NCI-H510A treated with DMSO at 0.1 percent for 48 hours (cell line): ENCODE data around the gene RNU5B-1.

ENCODE experiments used
- DNase-seq: peaks from one replicate; lab custom pipeline; 2025; lab: John Stamatoyannopoulos, UW

The RNU5B-1 gene

DNA sequence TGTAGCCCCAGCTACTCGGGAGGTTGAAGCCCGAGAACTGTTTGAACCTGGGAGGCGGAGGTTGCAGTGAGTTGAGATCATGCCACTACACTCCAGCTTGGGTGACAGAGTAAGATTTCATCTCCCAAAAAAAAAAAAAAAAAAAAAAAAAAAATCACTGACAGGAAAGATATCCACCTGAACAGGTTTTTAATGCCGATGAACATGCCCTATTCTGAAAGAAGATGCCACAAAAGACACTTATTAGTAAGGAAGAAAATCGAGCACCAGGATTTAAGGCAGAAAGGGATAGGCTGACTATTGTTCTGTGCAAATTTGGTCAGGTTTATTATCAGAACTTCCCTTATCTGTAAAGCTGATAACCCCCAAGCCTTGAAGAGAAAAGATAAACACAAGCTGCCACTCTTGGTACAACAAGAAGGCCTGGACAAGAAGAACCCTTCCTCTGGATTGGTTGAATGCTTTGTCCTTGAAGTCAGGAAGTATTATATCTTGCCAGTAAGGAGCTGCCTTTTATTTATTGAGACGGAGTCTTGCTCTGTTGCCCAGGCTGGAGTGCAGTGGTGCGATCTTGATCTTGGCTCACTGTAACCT lies 15.1 kb upstream of the RNU5B-1 start:
- no peak for DNase-seq

DNA sequence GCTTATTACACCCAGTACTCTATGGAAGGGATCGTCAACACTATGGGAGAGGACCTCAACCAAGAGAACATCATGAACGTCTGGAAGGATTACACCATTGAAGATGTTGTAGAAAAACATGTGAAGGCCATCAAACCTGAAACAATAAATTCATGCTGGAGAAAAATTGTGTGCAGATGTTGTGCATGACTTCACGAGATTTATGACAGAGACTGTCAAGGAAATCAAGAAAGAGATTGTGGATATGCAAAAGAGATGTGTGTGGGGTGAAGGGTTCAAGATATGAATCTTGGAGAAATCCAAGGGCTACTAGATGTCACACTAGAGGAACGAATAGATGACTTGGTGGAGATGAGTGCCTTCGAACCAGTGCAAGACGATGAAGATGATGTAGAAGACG lies 14.2 kb upstream of the RNU5B-1 start:
- DNase-seq, result no peak

DNA sequence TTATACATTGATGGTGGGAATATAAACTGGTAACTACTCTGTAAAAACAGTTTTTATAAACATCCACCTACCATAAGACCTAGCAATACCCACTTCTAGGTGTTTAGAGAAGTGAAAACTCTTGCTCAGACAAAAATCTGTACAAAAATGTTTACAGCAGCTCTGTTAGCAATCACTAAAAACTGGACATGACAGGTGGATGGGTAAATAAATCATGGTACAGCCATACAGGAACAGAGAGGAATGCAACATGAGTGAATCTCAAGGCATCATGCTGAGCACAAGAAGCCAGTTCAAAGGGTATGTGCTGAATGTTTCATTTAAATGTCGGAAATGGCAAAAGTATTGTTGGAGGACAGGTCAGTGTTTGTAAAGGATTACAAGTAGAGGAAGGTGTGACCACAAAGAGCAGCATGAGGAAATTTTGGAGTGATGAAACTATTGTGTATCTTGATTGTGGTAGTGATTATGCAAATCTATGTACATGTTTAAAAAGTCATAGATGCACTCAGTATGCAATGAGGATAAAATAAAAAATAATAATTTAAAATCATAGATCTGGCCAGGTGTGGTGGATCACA lies 11.4 kb upstream of the RNU5B-1 start:
- no peak for DNase-seq

DNA sequence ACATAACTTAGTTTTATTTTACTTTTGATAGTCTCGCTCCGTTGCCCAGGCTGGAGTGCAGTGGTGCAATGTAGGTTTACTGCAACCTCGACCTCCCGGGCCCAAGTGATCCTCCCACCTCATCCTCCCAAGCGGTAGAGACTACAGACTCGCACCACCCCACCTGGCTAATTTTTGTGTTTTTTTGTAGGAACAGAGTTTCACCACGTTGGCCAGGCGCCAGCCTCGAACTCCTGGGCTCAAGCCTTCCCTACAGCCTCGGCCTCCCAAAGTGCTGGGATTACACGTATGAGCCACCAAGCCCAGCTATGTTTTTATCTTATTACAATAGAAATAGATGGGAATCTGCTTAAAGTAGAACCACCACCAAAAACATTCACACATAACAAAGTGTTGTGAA lies 5.7 kb upstream of the RNU5B-1 start:
- DNase-seq, result no peak

DNA sequence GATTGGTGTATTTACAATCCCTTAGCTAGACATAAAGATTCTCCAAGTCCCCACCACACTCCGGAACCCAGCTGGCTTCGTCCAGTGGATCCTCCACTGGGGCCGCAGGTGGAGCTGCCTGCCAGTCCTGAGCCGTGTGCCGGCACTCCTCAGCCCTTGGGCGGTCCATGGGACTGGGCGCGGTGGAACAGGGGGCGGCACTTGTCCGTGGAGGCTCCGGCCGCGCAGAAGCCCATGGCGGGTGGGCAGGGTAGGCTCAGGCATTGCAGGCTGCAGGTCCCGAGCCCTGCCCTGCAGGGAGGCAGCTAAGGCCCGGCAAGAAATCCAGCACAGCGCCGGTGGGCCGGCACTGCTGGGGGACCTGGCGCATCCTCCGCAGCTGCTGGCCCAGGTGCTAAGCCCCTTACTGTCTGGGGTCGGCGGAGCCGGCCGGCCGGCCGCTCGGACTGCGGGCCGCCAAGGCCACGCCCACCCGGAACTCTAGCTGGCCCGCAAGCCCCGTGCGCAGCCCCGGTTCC lies 3.5 kb upstream of the RNU5B-1 start:
- no peak for DNase-seq

DNA sequence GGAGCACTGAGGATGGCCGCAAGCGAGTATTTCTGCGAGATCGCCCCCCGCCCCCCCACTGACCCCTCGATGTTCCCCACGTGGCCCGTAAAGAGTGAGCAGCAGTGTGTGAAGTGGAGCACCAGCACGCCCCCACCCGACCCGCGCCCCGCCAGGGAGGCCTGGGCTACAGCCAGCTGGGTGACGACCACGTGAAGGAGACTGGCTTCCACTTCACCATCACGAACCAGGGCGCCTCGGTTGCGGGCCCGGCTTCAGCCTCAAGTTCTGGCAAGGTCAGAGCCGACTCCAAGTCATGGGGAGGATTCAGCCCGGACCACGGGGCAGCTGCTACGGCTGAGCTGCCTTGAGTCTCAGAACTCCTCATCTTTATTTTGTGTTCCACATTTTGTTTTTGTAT lies 2.4 kb upstream of the RNU5B-1 start:
- DNase-seq, result no peak

DNA sequence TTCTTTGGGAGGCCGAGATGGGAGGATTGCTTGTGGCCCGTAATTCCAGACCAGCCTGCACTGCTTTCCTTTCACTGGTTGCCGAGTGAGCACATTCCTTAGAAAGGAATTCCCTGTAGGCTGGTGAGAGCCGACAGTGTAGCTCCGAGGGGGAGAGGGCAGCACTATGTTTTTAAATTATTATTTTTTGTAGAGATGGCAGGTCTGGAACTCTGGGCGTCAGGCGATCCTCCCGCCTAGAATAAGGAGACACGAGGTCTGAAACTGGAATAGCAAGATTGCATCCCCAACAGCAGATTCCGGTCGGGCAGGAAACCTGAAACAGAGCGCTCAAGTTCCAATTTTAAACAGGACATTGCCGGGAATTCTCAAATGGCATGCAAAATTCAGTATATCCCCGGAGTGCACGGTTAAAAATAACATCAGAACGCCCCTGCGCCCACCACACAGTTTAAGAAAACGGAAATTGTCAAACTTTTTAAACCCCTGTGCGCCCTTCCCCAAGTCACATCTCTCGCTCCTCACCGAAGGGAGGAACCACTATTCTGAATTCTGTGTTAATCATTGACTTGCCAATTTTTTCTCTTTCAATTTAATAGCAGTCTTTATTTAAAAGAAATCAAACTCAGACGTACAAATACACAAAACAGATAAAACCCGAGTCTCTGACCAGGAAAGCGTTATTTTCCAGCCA lies 643 bp upstream of the RNU5B-1 start:
- peak; percentile 67 for DNase-seq

DNA sequence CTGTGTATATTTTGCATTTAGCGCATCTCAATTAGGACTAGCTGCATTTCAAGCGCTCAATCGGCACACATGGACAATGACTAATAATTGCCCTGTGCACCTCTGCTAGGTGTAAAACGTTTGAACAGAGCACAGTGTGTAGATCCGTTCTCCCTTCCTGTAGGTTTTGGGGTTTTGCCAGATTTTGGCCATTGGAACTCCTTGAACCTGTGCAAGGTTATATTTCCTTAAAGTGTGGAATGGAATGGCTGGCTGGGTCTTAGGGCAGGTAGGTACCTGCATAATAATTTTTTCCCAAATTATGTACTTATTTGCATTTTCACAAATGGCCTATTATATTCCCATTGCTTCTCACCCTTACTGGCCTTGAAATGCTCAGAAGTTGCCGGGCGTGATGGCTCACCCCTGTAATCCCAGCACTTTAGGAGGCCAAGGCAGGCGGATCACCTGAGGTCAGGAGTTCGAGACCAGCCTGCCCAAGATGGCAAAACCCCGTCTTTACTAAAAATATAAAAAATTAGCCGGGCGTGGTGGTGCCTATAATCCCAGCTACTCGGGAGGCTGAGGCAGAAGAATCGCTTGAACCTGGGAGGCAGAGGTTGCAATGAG lies 777 bp downstream of the RNU5B-1 start:
- DNase-seq, result no peak

DNA sequence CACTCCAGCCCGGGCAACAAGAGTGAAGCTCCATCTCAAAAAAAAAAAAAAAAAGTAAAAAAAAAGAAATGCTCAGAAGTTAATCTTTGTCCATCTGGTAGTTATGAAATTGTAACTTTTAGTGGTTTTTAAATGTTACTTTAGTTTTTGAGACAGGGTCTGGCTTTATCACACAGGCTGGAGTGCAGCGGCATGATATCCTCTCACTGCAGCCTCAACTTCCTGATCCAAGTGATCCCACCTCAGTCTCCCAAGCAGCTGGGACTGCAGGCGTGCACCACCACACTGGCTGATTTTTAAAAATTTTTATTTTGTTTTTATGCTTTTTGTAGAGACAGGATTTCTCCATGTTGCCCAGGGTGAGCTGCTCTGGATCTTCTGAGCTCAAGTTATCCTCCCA lies 1.3 kb downstream of the RNU5B-1 start:
- no peak for DNase-seq

DNA sequence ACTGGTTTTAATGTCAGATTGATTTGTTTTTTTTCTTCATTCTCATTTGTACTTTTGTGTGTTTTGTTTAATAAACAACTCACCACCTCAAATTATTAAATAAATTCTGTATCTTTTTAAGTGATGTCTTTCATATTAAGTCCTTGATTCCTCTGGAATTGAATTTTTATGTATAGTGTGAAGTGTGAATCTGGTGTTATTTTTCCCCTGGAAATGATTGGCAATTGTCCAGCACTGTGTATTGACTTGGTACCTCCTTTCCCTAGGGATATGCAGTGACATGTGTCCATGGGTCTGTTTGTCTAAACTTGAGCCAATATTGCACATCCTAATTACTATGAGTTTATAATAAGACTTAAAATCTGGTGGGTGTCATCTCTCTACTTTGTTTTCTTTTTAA lies 2.1 kb downstream of the RNU5B-1 start:
- DNase-seq, result no peak

DNA sequence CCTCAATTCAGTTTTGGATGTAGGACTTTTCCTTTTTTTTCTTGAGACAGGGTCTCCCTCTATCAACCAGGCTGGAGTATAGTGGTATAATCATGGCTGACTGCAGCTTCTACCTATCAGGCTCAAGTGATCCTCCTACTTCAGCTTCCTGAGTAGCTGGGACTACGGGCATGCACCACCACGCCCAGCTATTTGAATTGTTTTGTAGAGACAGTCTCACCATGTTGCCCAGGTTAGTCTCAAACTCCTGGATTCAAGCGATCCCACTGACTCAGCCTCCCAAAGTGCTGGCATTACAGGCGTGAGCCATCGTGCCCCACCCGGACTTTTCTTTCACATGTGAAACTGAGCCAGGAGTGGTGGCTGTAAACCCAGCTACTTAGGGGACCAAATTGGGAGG lies 3.5 kb downstream of the RNU5B-1 start:
- DNase-seq, result no peak

DNA sequence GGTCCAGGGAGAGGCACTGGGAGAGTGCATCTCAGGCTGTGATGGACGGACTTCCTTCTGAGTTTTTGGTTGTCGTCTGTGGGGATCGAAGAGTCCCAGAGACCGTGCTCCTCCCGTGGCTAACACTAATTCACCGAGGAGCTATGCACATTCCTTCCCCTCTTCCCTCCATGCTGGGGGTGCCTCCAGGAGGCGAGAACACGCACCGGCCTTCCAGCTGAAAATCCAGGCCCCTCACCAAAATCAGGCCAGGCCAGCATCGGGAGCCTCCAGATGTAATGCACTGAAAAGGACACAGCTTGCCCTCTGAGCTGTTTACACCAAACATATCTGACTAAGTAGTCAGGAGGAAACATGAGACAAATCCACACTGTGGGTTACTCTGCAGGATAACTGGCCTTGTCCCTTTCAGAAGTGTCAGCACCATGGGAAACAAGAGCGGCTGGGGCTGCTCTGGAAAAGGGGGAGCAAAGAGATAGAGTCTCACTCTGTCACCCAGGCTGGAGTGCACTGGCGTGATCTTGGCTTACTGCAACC lies 5.5 kb downstream of the RNU5B-1 start:
- DNase-seq, result no peak

DNA sequence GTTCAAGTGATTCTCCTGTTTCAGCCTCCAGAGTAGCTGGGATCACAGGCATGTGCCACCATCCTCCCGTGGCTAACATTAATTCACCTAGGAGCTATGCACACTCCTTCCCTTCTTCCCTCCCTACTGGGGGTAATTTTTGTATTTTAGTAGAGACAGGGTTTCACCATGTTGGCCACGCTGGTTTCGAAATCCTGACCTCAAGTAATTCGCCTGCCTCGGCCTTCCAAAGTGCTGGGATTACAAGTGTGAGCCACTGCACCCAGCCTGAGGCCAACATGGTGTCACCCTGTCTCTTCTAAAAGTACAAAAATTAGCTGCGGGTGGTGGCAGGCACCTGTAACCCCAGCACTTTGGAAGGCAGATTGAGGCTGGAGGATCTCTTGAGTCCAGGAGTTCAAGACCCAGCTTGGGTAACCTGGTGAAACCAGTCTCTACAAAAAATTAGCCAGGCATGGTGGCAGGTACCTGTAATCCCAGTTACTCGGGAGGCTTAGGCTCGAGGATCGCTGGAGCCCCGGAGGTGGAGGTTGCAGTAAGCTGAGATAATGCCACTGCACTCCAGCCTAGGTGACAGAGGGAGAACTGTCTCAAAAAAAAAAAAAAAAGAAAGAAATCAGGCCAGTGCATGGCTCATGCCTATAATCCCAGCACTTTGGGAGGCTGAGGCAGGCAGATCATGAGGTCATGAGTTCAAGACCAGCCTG lies 6.1 kb downstream of the RNU5B-1 start:
- DNase-seq, result no peak

DNA sequence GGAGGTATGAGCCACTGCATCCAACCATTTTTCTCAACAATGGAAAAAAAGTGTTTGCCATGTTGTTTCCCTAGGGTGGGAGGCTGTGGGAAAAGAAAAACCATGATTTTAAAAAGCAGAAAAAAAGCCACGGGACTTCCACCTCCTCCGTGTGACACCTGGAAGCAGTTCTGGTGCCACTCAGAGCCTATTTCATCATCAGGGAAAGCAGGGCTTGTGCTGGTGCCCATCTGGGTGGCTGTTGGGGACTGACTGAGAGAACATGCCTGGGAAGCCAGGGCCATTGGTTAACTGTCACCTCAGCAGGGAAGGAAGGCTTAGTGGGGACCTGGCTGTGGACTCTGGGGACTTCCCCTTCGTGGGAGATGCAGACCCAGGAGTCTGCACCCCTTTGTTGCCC lies 7.3 kb downstream of the RNU5B-1 start:
- no peak for DNase-seq

DNA sequence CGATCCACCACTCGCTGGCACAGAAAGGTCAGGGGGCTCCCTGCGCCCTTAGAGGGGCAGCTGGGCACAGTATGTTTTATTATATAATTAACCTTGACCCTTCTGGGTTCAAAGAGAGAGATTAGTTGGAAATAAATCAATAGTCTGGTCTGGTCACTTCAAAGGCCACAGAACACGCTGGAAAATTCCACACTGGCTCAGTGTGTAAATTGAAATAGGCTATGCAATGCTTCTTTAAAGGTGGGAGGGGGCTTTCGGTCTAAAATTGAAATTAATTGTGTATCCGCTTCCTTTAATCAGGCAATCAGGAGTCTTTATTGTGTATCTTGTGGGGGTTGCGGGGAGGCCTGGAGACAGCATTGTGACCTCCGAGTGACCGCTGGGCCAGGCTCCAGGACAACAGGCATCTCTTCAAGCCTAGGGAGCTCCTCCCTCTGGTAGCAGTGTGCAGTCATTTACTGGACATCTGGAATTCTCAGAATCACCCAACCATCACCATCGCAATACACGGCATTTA lies 8.0 kb downstream of the RNU5B-1 start:
- DNase-seq, result no peak

DNA sequence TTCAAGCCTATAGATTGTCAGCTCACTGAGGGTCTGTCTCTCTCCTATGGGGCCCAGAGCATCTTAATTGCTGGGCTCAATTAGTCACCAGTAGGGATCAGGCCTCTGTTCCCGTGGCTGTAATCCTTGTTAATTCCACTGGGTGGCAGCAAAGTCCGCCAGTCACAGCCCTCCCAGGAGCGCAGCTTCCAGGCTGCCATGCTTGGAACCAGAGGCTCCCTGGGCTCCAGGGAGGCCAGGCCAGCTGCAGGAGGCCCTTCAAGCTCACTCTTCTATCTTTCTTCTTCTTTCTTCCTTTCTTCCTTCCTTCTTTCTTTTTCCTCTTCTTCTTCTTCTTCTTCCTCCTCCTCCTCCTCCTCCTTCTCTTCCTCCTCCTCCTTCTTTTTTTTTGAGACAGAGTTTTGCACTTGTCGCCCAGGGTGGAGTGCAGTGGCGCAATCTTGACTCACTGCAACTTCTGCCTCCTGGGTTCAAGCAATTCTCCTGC lies 14.4 kb downstream of the RNU5B-1 start:
- peak; percentile 53 for DNase-seq

DNA sequence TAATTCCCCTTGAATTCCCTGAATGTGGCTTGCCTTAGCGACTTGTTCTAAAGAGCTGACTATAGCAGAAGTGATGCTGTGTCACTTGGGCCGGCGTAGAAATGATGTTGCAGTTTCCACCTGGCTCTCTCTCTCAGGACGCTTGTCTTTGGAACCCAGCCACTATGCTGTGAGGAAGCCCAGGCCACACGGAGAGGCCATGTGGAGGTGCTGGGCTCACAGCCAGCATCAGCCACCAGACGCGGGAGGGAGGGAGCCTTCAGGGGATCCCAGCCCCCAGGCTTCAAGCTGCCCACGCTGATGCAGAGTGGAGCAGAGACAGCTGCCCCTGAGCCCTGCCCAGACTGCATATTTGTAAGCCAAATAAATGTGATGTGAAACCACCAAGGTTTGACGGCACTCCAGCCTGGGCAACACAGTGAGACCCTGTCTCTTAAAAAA lies 18.6 kb downstream of the RNU5B-1 start:
- DNase-seq, result no peak

DNA sequence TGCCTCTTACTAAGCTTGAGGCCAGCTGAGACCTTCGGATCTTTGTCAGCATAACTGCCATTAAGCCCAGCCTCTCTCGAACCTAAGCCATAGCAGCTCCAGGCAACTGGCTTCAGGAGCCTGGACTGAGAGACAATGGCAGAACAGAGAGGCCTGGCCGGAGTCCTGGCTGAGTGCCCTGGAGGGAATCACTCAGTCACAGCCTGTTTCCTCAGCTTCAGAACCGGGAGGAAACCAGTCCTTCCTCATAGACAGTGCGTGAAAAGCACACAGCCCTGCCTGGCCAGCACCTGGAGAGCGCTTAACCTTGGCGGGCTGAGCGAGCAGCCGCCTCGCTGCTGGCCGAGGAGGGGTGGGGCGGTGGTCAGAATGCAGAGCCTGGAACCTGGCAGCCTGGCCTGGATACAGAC lies 21.6 kb downstream of the RNU5B-1 start:
- no peak for DNase-seq

DNA sequence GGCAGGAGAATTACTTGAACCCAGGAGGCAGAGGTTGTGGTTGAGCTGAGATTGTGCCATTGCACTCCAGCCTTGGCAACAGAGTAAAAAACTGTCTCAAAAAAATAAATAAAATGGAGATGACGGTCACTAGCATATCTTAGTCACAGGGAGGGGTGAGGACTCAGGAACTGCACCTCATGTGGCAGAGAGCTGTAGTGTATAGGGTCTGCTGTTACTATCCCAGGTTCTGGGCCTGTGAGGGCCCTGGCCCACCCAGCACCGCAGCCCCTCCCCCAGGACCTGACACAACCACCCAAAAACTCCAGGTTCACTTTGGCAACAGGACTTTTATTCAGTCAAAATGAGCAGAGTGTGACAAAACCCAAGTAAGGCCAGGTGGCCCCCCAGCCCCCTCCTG lies 22.3 kb downstream of the RNU5B-1 start:
- DNase-seq, result no peak

DNA sequence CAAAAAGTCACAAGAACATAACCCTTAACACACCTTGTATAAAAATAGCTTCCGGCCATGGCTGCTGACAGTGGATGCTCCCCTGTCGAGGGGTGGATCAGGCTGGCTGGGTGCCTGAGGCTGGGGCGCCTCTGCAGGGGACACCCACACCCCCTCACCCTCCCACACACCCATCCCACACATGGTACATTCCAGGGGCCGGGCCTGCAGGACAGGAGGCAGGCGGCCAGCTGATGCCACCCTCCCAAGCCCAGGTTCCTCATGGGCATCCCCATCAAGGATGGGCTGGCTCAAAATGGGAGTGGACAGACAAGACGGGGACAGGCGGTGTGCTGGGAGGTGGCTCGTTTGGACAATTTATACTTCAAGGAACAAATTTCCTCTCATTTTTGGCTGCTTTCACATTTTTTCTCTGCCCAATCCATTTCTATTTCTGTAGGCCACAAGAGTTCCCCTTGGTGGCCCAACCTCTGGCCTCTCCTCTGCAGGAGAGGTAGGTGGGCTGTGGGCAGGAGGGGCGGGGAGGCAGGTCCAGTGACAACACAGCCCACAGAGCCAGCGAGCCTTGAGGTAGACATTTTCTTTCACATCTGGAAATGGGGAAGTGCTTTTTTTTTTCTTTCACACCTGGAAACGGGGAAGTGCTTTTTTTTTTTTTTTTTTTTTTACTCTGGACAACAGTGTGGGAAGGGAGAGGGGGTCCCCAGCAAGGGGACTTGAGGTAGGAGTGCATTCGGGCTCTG lies 23.3 kb downstream of the RNU5B-1 start:
- no peak for DNase-seq
